Endometrium (tissue), 2 donors: ENCODE data around the gene SLC39A1.
"Not testable (repeated sequence)": the region's sequence is repeated elsewhere in the genome, so short reads cannot be mapped to it uniquely, and the experiment has no call there.

Source experiments
- FAIRE-seq: peaks from 2 replicates; lab custom pipeline; 2012; peaks lifted over from hg19 to GRCh38; lab: Jason Lieb, UNC
- donor health status: control.
- donor health status: control.

SLC39A1 gene

DNA sequence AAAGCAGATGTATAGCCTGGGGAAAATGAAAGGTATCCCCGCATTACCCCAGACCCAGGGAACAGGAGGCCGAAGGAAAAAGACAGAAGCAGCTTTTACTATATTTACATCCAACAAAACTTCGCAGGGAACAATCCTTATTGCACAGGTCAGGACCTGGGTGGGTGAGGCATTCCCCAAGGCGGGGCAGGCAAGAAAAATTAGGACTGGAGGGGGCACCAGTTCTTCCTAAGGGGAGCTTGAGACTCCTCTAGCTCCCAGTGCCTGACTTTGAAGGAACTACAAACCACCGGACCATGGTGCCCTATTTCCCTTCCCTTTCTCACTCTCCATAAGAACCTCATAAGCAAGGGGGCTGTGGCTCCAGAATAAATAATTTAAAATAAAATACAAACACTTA, 33.9 kb downstream of the SLC39A1 start:
- no peak for FAIRE-seq

DNA sequence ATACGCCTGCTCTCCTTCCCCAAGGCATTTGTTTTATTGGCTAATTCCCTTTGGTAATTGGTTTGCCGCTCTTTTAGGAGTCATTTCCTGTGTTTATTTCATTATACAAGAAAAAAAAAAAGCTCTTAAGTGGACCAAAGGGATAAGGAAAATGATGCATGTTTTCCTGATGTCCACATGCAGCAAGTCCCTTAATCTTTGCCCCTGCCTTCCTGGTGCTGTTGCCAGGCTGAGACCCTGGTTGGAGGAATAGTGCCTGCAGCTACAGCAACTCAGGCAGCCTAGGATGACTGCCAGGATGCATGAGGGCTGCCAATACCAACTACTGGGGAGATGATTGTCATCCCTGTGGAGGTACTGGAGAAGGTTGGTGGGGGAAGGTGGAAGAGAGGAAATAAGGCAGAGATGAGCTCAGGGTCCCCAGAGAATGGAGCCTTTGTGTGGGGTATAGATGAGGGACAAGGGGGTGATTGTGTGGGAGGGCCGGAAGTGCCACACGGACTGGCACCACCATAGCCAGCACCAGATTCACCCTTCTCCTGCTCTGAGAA, 34.5 kb downstream of the SLC39A1 start:
- no peak for FAIRE-seq

DNA sequence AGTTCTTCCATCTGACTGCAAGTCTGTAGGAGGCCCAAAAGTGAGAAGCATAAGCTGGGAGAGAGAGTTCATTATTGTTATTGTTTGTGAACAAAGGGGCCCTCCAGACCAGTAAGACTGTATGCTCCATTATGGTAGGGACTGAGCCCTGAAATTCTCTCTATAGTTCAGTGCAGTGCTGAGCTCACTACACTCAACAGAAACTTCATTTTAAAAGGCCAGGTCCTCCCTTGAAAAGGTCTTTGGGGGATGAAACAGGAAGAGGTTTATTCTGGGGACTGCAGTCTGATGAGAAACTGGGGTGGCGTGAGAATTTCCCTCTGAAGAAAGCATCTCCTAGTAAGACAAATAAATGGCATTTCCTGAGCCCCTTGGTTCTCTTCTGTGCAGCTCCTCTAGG, 35.1 kb downstream of the SLC39A1 start:
- no peak for FAIRE-seq

DNA sequence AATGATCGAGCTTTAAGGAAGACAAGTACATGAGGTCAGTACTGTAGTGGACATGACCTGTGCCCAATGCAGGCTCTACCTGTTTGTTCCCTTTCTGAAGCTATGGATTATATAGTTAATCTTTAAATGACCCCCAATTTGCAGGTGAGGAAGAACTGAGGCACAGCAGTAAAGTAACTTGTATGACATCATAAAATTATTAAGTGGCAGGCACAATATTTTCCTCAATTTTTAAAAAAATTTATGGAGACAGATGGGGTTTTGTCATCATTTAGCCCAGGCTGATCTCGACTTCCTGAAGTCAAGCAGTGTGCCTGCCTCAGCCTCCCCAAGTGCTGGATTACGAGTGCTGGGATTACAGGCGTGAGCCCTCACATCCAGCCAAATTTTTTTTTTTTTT, 36.9 kb downstream of the SLC39A1 start:
- FAIRE-seq = no peak

DNA sequence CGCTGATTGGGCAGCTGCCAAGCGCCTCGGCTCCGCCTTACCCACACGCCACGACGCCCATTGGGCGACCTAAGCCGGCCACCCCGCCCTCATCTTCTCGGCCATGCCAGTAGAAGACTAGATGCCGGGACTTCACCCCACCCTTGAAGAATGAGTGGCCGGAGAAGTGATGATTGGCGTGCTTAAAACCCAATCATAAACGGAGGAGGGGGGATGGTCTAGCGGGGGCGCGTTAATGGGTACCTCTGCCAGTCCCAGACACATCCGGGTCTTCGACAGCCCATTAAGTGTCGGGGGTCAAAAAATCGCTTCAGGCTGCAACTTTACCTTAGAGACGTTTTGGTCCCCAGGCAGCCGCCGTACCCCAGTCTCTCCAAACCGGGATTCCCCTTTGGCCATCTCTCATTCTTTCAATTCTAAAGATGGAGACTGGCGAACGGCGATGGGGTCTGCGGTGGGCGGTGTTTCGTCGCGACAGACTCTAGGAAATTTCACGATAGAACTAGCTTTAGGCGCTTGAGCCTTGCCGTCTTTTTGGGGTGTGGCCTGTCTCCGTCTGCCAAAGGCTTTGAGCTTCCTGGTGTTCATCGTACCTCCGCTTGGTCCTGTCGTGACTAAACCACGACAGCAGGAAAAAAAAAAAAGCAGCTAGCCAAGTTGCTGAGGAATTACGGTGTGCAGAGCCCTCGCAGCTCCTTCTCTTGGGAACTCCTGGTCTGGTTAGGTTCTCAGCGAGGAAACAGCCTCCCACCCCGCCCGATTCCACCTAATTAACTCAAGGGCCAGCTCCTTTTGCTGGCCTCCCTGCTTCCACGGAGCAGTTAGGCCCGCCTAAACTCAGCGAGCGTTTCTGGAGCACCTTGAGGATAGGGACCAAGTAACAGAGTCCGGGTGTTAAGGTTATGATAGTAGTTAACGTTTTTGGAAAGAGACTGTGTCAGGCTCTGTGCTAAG, 40.1 kb downstream of the SLC39A1 start, which contains the start of gene GATAD2B:
GATAD2B (minus strand) TSS at position 1 of the 954 bp plus-strand sequence. CDS start 94,625 bp downstream, outside the sequence.
- peak; percentile 84 for FAIRE-seq

DNA sequence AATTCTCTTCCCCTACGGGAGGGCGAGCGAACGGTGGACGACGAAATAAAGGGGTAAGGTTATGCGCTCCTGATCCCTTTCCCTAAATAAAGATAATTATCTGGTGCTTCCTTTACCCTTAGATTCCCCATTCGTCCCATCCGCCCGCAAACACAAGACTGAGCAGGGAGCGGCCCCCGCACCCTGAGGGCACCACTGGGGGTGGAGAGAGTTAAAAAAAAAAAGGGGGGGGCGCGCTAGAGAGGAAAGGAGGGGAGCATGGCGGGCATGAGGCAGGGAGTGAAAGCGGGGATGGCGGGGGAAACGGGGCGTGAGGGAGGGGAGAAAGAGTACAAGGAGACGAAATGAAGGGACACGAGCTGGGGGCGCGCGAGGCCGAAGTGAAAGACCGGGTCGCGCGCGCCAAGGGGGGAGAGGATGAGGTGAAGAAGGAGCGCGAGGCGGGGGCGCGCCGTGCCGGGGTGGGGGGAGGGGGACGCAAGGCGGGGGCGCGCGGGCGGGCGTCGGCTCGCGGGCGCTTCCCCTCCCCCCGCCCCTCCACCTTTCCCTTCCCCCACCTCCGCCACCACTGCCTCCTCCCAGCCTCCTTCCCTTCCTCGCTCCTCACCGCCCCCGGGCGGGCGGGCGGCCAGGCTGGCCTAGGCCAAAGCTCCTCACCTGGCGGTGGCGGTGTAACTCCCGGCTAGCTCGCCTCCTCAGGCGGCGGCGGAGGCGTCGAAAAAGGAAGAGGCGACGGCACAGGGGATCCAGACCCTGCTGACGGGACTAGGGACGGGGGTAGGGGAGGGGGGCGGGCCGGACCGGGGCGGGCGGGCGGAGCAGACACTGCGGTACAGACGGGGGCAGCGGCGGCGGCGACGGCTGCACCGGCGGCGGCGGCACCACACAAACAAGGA, 41.0 kb downstream of the SLC39A1 start:
- FAIRE-seq = no peak

DNA sequence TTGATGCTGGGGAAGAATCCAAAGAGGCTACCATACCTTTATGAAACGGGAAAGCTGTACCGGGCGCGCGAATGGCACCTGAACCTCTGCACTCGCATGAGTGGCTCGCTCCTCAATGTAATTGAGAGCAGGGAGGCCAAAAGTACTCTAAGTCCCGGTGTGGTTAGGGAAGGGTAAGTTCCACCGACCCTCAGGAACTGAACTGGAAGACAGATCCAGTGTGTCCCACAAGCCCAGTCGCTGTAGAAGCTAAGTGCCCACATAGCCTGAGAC, 41.6 kb downstream of the SLC39A1 start:
- FAIRE-seq = no peak

DNA sequence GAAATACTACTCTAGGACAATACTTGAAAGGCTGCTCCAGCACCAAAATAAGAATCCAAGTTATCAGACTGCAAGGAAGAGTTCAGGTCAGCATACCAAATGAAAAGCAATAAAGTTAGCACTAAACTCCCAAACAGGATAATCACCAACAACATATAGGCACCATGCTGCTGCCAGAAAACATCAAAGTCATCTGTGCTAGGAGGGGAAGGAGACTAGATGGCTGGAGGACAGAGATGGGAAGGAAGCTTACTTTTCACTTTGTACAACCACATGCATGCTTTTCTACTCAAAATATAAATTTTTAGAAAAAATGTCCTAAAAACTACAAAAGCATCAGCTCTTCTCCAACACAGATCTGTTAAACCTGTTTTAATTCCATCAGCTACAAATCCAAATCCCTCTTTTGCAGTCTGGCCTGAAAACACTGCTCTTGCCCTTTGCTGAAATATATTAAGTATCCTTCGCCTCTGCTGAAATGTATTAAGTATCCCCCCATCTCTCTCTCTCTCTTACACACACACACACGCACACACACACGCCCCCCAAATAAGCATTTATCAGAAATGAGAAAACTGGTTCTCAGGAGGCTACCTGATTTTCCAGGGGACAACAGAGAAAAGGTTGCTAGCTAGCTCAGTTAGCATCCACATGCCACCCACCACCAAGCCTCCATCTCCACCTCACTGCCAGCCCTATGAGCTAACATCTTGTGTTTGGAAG, 42.1 kb downstream of the SLC39A1 start:
- no peak for FAIRE-seq

DNA sequence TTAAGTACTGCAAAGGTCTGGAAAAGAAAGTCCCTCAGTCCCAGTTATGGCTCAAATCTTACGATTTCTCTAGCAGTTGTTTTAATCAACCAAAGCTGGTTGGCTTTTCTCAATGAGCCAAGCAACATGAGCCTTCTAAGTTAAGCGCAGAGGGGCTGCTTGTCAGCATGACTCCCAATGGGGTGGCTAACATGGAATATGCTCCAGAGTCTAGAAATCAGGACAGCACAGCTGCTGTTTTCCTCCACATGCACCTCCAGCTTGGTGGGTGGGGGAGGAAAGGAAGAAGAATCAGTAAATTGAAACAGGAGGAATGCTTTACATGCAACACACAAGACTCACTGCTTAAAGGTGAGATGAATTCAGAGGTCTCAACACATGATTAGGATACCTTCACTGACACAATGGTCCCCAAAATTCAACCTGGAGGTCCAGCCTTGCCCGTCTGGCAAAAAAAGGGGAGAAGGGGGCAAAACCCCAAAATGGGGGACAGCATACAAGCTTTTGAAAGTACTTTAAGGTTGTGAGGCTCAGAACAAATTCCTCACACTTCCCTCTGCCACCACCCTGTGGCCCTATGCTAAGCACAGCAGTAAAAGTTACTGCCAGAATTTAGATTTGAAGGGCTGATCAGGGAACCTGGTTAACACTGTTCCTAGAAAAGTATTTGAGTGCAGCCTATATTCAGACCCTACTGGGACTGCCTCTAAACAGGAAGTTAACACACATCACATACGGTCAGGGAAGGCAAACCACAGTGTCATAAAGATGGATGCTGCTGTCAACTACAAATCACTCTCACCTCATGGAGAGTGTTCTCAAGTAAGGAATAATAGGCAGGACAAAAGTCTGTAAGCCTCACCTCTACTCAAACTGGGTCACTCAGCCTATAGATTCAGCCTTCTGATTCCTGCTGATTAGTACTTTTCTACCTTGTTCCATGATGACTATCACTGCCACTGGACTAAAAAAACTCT, 43.2 kb downstream of the SLC39A1 start:
- FAIRE-seq = no peak

DNA sequence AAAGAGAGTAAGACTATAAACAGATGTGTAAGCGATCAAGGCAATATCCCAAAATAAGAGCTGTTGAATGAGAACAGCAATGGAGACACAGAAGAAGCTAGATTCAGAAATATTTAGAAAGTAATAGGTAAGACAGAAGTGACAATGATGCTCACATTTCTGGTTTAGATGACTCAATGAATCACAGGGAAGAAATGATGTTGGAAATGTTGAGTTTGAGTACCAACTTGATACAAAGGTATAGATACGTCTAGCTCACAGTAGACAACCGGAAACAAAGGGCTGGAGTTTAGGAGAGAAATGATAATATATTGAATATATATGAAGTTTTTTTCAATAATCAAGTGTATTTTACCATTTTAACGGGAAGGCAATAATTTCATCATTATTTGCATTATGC, 47.0 kb downstream of the SLC39A1 start:
- no peak for FAIRE-seq

DNA sequence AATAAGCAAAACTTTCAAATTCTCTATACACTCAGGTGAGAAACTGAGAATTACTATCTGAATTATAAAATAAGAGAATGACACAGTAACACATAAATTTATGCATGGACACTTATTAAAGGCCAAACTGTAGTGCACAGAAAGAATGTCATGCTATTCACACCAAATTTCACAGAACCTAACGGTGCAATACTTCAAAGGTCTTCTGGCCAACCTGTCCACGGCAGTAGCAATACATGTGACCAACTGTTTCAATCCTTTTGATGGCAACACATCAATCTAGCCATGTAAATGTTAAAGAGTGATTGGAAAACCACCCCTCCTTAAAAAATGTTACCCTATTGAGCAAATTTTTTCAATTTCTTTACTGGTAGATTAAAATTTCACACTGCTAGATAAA, 51.0 kb downstream of the SLC39A1 start:
- no peak for FAIRE-seq

DNA sequence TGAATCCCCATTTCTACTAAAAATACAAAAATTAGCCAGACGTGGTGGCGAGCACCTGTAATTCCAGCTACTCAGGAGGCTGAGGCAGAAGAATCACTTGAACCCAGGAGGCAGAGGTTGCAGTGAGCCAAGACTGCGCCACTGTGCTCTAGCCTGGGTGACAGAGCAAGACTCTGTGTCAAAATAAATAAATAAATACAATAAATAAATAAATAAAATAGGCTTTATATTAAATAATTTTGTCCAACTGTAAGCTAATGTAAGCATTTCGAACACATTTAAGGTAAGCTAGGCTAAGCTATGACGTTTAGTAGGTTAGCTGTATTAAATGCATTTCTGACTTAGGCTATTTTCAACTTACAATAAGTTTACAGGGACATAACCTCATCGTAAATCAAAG, 52.8 kb downstream of the SLC39A1 start:
- FAIRE-seq = not testable (repeated sequence)
